ENCODE results near the gene RELN.

- TF ChIP-seq CTCF (IDR thresholded peaks at IDR 0.05) (no peak), POLR2A (IDR thresholded peaks at IDR 0.05) (no peak)
These were observed 455.7 kb downstream of the RELN start for GRCh38 chr7:103533761-103534160.

Data from lower leg skin (tissue), 3 donors.